ENCODE data around the gene BEST1.

Gene BEST1

GRCh38 chr11:61950035-61950547 is at the start of gene BEST1:
Gene BEST1 (plus strand): TSS chr11:61950351. CDS start chr11:61951807, 1,456 bp downstream.
- H3K27me3 ChIP-seq (replicated peaks; ENCODE audit: control insufficient read depth, insufficient read depth, low read length) = peaks cover 1% of the 10 kb centered on the region; the same call in 1 of the 2 replicates
- TF ChIP-seq, protein P1, sequence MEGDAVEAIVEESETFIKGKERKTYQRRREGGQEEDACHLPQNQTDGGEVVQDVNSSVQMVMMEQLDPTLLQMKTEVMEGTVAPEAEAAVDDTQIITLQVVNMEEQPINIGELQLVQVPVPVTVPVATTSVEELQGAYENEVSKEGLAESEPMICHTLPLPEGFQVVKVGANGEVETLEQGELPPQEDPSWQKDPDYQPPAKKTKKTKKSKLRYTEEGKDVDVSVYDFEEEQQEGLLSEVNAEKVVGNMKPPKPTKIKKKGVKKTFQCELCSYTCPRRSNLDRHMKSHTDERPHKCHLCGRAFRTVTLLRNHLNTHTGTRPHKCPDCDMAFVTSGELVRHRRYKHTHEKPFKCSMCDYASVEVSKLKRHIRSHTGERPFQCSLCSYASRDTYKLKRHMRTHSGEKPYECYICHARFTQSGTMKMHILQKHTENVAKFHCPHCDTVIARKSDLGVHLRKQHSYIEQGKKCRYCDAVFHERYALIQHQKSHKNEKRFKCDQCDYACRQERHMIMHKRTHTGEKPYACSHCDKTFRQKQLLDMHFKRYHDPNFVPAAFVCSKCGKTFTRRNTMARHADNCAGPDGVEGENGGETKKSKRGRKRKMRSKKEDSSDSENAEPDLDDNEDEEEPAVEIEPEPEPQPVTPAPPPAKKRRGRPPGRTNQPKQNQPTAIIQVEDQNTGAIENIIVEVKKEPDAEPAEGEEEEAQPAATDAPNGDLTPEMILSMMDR (IDR thresholded peaks at IDR 0.05; ENCODE audit: insufficient read depth, low read length, poor library complexity, severe bottlenecking) = no peak
- no peaks in the 10 kb centered on the region for H3K36me3 ChIP-seq (ENCODE audit: control insufficient read depth, insufficient read depth, low read length)
- no peak within 1 kb of the TSS for H3K4me3 ChIP-seq (replicated peaks; ENCODE audit: low read depth, low read length)
- no peak for DNase-seq (ENCODE audit: extremely low read depth, insufficient read length)

GRCh38 chr11:61901397-61901796 is 48.8 kb upstream of the BEST1 start:
- Histone ChIP-seq H3K36me3 (ENCODE audit: control insufficient read depth, insufficient read depth, low read length) (no peaks in the 10 kb centered on the region), H3K27me3 (replicated peaks; ENCODE audit: control insufficient read depth, insufficient read depth, low read length) (peaks cover 1% of the 10 kb centered on the region; the same call in 1 of the 2 replicates), H3K4me3 (replicated peaks; ENCODE audit: low read depth, low read length) (no peak overlapping the region)
- DNase-seq (ENCODE audit: extremely low read depth, insufficient read length) = no peak
- TF ChIP-seq, protein P1 (IDR thresholded peaks at IDR 0.05; ENCODE audit: insufficient read depth, low read length, poor library complexity, severe bottlenecking) = no peak

GRCh38 chr11:61902313-61902712 is 47.8 kb upstream of the BEST1 start:
- Histone ChIP-seq H3K4me3 (replicated peaks; ENCODE audit: low read depth, low read length) (no peak overlapping the region), H3K27me3 (replicated peaks; ENCODE audit: control insufficient read depth, insufficient read depth, low read length) (peaks cover 1% of the 10 kb centered on the region; the same call in 1 of the 2 replicates), H3K36me3 (ENCODE audit: control insufficient read depth, insufficient read depth, low read length) (no peaks in the 10 kb centered on the region)
- TF ChIP-seq, protein P1 (IDR thresholded peaks at IDR 0.05; ENCODE audit: insufficient read depth, low read length, poor library complexity, severe bottlenecking) = no peak
- no peak for DNase-seq (ENCODE audit: extremely low read depth, insufficient read length)

- no peaks in the 10 kb centered on the region for H3K36me3 ChIP-seq (ENCODE audit: control insufficient read depth, insufficient read depth, low read length)
- peaks cover 1% of the 10 kb centered on the region; the same call in 1 of the 2 replicates for H3K27me3 ChIP-seq (replicated peaks; ENCODE audit: control insufficient read depth, insufficient read depth, low read length)
- H3K4me3 ChIP-seq (replicated peaks; ENCODE audit: low read depth, low read length) = no peak overlapping the region
- DNase-seq (ENCODE audit: extremely low read depth, insufficient read length) = no peak
- TF ChIP-seq, protein P1 (IDR thresholded peaks at IDR 0.05; ENCODE audit: insufficient read depth, low read length, poor library complexity, severe bottlenecking) = no peak
Observed at GRCh38 chr11:61903845-61904244, 46.3 kb upstream of the BEST1 start.

DNA sequence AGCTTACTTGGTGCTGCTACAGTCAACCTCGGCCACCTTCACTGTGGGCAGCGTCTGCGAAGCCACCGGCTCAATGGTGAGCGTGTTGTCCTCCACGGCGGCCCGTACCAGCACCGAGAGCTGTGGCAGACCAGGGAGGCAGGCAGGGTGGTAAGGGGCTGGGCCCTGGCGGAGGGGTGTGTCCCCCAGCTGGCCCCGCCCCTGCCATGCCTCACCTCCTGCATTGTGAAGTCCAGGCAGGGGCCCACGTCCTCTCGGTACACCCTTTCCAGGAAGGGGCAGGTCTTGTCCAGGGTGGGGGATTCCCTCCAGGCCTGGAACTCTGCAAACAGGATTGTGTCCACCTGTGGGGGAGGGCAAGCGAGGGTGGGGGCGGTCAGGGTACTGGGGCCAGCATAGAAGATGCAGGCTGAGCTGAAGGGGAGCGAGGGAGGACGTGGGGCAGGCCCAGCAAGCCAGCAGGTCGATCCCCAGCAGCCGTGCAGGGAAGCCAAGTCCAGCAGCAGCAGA is 45.6 kb upstream of the BEST1 start:
- Histone ChIP-seq H3K36me3 (ENCODE audit: control insufficient read depth, insufficient read depth, low read length) (no peaks in the 10 kb centered on the region), H3K27me3 (replicated peaks; ENCODE audit: control insufficient read depth, insufficient read depth, low read length) (peaks cover 1% of the 10 kb centered on the region; the same call in 1 of the 2 replicates), H3K4me3 (replicated peaks; ENCODE audit: low read depth, low read length) (no peak overlapping the region)
- TF ChIP-seq, protein P1 (IDR thresholded peaks at IDR 0.05; ENCODE audit: insufficient read depth, low read length, poor library complexity, severe bottlenecking) = no peak
- no peak for DNase-seq (ENCODE audit: extremely low read depth, insufficient read length)

All from GM06990 (cell line).